Measurements from ENCODE around the gene KCNQ1OT1.

DNA sequence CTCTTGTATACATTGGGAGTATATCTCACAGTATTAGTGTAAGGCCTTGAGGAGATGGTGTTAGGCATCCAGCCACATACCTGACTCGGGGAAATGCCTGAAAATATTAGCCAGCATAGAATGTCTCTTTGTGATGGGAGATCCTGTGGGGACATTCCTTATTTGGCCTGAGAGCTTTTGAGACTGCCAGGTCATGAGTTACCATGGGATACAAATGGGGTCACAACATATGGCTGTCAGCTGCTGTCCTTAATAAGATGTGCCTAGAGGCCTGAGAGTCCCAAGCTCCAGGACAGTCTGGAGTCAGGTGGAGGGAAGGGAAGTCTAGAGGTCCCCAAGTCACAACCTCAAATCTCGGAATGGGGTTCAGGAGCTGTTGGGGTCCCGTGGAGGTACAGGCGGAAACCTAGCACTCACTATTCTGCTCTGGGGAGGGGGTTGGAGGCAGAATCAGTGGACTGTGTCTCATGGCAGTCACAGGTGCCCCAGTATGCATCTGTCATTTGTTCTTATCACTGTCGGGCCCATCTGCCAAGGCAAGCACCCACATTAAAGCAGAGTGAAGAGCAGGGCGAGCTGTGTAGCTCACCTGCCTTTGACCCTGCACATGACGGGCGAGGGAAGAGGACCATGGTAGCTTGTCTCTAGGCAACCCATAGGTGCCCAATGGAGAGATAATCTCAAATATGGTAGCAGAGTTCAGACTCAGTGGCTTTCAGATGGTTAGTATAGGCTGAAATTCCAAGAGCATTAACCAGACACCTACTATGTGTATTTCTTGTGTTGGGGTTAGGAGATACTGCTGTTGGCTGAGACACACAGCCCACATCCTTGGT, 29.9 kb downstream of the KCNQ1OT1 start:
- TF ChIP-seq ZBTB21 (CRISPR knock-in tag; IDR thresholded peaks at IDR 0.05; ENCODE audit: borderline replicate concordance) (no peak), NR2C2 (CRISPR knock-in tag; IDR thresholded peaks at IDR 0.05) (no peak), IRF1 (CRISPR knock-in tag; IDR thresholded peaks at IDR 0.05) (no peak), ESRRA (CRISPR knock-in tag; IDR thresholded peaks at IDR 0.05; ENCODE audit: borderline replicate concordance) (no peak), CTCF (IDR thresholded peaks at IDR 0.05) (no peak), NFYB (CRISPR knock-in tag; conservative IDR thresholded peaks at IDR 0.05; ENCODE audit: low read depth) (no peak), RELA (CRISPR knock-in tag; IDR thresholded peaks at IDR 0.05; ENCODE audit: borderline replicate concordance) (no peak), JUN (CRISPR knock-in tag; IDR thresholded peaks at IDR 0.05) (no peak)
